K562 (cell line): ENCODE measurements around the gene MBD2. TPM values are rescaled to one million over a fixed set of nuclear protein-coding genes. Genes with fewer than 3 reads are reported as not detected.

Source experiments
- ATAC-seq: fragments of 200-7000 bp; cut with Tn5 transposase; 3 replicates; pipeline ENCODE4 v1.9.1; 2020; ENCODE audit warnings: moderate library complexity
- BruUV-seq: library from RNA; stranded (reverse); fragments of 400-500 nt; replicated peaks from 2 replicates; lab custom pipeline; 2021; lab: Mats Ljungman, UMichigan
- CTCF ChIA-PET: fragments of 300-600 bp; formaldehyde crosslinking; extraction: SDS; loops from one replicate; lab custom pipeline; 2021; ENCODE audit warnings: low intra/inter-chr PET ratio; lab: Yijun Ruan, JAX
- POLR2A ChIA-PET: fragments of 300-600, 350-650 bp; sonication (Branson Sonifier 250); formaldehyde crosslinking; extraction: SDS; loops from one replicate; lab custom pipeline; 2021; ENCODE audit warnings: antibody characterized with exemption, inconsistent platforms; lab: Yijun Ruan, JAX
- DNase-seq, 4 experiments: peaks; one replicate each; pipeline versions ENCODE4 v3.0.0 to v3.0.0-alpha.2; 2011 to 2018; ENCODE audit warnings: low spot score in 3 of 4, mixed read lengths in 3 of 4; ENCODE audit errors: extremely low read depth in 1 of 4
- FAIRE-seq: peaks from 2 replicates; lab custom pipeline; 2011; peaks lifted over from hg19 to GRCh38; lab: Jason Lieb, UNC
- H2AFZ ChIP-seq: 2 replicates; pipeline ENCODE4 v1.6.0; 2011; ENCODE audit warnings: low read depth, low read length, control low read depth, inconsistent platforms
- H3K27ac ChIP-seq: fragments of 200-600 bp; 3 replicates; pipeline ENCODE4 v1.8.0; 2011; ENCODE audit warnings: low read depth, mild to moderate bottlenecking, control low read depth, inconsistent platforms, low read length, moderate library complexity, mixed read lengths; ENCODE audit errors: extremely low read depth
- H3K27me3 ChIP-seq, 2 experiments: fragments of 300-600 bp in 1 of 2; 2 replicates in 1 of 2; 3 replicates in 1 of 2; pipeline versions ENCODE4 v1.6.0 to v1.8.0; 2011; ENCODE audit warnings: inconsistent platforms in 2 of 2, low read length in 2 of 2, mild to moderate bottlenecking in 1 of 2, mixed read lengths in 1 of 2, moderate library complexity in 1 of 2; ENCODE audit not compliant: control insufficient read depth in 2 of 2, insufficient read depth in 2 of 2
- H3K36me3 ChIP-seq: fragments of 300-600 bp; 3 replicates; pipeline ENCODE4 v1.8.0; 2011; ENCODE audit warnings: mild to moderate bottlenecking, low read length, inconsistent platforms; ENCODE audit not compliant: control insufficient read depth, insufficient read depth
- H3K4me1 ChIP-seq, 2 experiments: fragments of 200-600 bp in 1 of 2; replicated peaks in 1 of 2; 2 replicates in 1 of 2; 3 replicates in 1 of 2; pipeline versions ENCODE4 v1.5.1 to v1.8.0; 2011; ENCODE audit warnings: inconsistent platforms in 2 of 2, low read length in 2 of 2, mild to moderate bottlenecking in 1 of 2, mixed read lengths in 1 of 2, moderate library complexity in 1 of 2; ENCODE audit not compliant: control insufficient read depth in 2 of 2, insufficient read depth in 2 of 2
- H3K4me2 ChIP-seq: 2 replicates; pipeline ENCODE4 v1.6.1; 2011; ENCODE audit warnings: low read length, control low read depth, inconsistent platforms, mixed read lengths; ENCODE audit not compliant: insufficient read depth
- H3K4me3 ChIP-seq: fragments of 200-600 bp; sonication (generic), shearing (Covaris generic); 2 replicates; pipeline ENCODE4 v1.5.1; 2016; ENCODE audit warnings: control low read depth, inconsistent platforms
- H3K79me2 ChIP-seq: fragments of 200-600 bp; 3 replicates; pipeline ENCODE4 v1.8.0; 2011; ENCODE audit warnings: low read length, inconsistent platforms; ENCODE audit not compliant: control insufficient read depth, insufficient read depth
- H3K9ac ChIP-seq, 2 experiments: 2 replicates each; pipeline versions ENCODE4 v1.6.0 to v1.6.1; 2011; ENCODE audit warnings: low read depth in 2 of 2, low read length in 2 of 2, control low read depth in 1 of 2, inconsistent platforms in 1 of 2, mild to moderate bottlenecking in 1 of 2, mixed read lengths in 1 of 2; ENCODE audit not compliant: insufficient read depth in 1 of 2
- H3K9me1 ChIP-seq: one replicate; pipeline ENCODE4 v1.6.0; 2011; ENCODE audit warnings: inconsistent platforms, mild to moderate bottlenecking, low read length, moderate library complexity; ENCODE audit not compliant: control insufficient read depth, insufficient read depth
- H3K9me3 ChIP-seq: replicated peaks from 2 replicates; pipeline ENCODE4 v1.5.1; 2011; ENCODE audit warnings: low read depth, low read length, inconsistent platforms; ENCODE audit not compliant: control insufficient read depth, insufficient read depth
- H4K20me1 ChIP-seq: replicated peaks from 2 replicates; pipeline ENCODE4 v1.6.1; 2011; ENCODE audit warnings: low read length, inconsistent platforms, mixed read lengths; ENCODE audit not compliant: control insufficient read depth, insufficient read depth
- DNMT1 ChIP-seq: fragments of 450-650 bp; IDR thresholded peaks from 2 replicates; pipeline ENCODE4 v1.6.1; 2016; ENCODE audit warnings: antibody characterized with exemption, mild to moderate bottlenecking
- ELF4 ChIP-seq: fragments of 450-650 bp; formaldehyde crosslinking; IDR thresholded peaks from 2 replicates; pipeline ENCODE4 v1.4.0; 2022; ENCODE audit warnings: missing genetic modification characterization
- GABPA ChIP-seq: fragments of 200-800 bp; sonication (Bioruptor generic); conservative IDR thresholded peaks from 2 replicates; pipeline ENCODE4 v1.6.1; 2016; ENCODE audit warnings: low read depth, missing genetic modification characterization, missing compliant biosample characterization
- GTF2B ChIP-seq: IDR thresholded peaks from 2 replicates; pipeline ENCODE4 v1.6.1; 2011; ENCODE audit not compliant: insufficient read length; ENCODE audit errors: extremely low read depth
- HIVEP1 ChIP-seq: fragments of 250-450 bp; sonication (Bioruptor Pico); IDR thresholded peaks from 2 replicates; pipeline ENCODE4 v1.4.0; 2020; ENCODE audit warnings: mild to moderate bottlenecking
- MEIS2 ChIP-seq: fragments of 450-650 bp; IDR thresholded peaks from 2 replicates; pipeline ENCODE4 v1.6.1; 2014; ENCODE audit warnings: mild to moderate bottlenecking; ENCODE audit not compliant: partially characterized antibody
- NFE2 ChIP-seq: IDR thresholded peaks from 2 replicates; pipeline ENCODE4 v1.6.1; 2014; ENCODE audit warnings: antibody characterized with exemption, low read depth
- PBX2 ChIP-seq, 2 experiments: IDR thresholded peaks in 1 of 2; conservative IDR thresholded peaks in 1 of 2; 2 replicates each; pipeline ENCODE4 v1.6.1; 2016; ENCODE audit warnings: low read depth in 2 of 2, mild to moderate bottlenecking in 1 of 2, missing compliant biosample characterization in 1 of 2, missing genetic modification characterization in 1 of 2, moderate library complexity in 1 of 2
- PKNOX1 ChIP-seq: fragments of 450-650 bp; IDR thresholded peaks from 2 replicates; pipeline ENCODE4 v1.6.1; 2016
- PRDM10 ChIP-seq: fragments of 450-650 bp; IDR thresholded peaks from 2 replicates; pipeline ENCODE4 v1.6.1; 2018; ENCODE audit not compliant: partially characterized antibody
- RFX1 ChIP-seq: fragments of 450-650 bp; IDR thresholded peaks from 2 replicates; pipeline ENCODE4 v1.6.1; 2016; ENCODE audit warnings: mild to moderate bottlenecking, moderate library complexity
- SPI1 ChIP-seq: IDR thresholded peaks from 2 replicates; pipeline ENCODE4 v1.6.1; 2011; ENCODE audit warnings: low read depth, low read length, control low read depth, borderline replicate concordance
- WGBS: fragments of 100-300 bp; shearing (Covaris generic); methylation state at CpG from one replicate; pipeline ENCODE4 v1.1.6; 2016; ENCODE audit warnings: low coverage, mixed read lengths; ENCODE audit not compliant: insufficient coverage; ENCODE audit errors: missing lambda C conversion rate; 5-methylcytosine and 5-hydroxymethylcytosine counted together
- in situ Hi-C: fragments of 300-500 bp; cut with MboI; formaldehyde crosslinking; loops from 4 replicates; pipeline ENCODE4 v1.15.0; 2018; ENCODE audit warnings: inconsistent platforms, mixed read lengths
- intact Hi-C: fragments of 100-400 bp; cut with micrococcal nuclease; formaldehyde crosslinking; loops from 2 replicates; pipeline ENCODE4 v1.14.2; 2022
- polyA plus RNA-seq, 8 experiments: library from polyadenylated mRNA; depleted of rRNA in 4 of 8; stranded (reverse) in 5 of 8; unstranded in 3 of 8; fragments of >200 nt; fragmentation: Nextera tagmentation in 2 of 8; fragmentation: Illumina TruSeq in 1 of 8; extraction: Ambion mirVana in 2 of 8; extraction: Trizol in 1 of 8; gene quantifications; 2 replicates each; pipeline versions ENCODE4 v1.2.1 to v1.2.3, GENCODE V29; 2011 to 2014; ENCODE audit warnings: inconsistent platforms in 1 of 8, missing spikeins in 1 of 8
- total RNA-seq, 7 experiments: library from RNA; depleted of rRNA in 6 of 7; stranded (reverse); fragments of >200 nt in 6 of 7; fragmentation: Illumina TruSeq in 2 of 7; extraction: Trizol in 2 of 7; gene quantifications; 2 replicates each; pipeline versions ENCODE4 v1.2.1 to v1.2.3, GENCODE V29; 2011 to 2021; ENCODE audit warnings: low replicate concordance in 1 of 7

The MBD2 gene
- total and polyA plus RNA-seq, 9 of the 15 experiments (the other 6 are each of a cell fraction or from before 2014, with no cell fraction given): 4.4 to 40.2 (median 13.9) TPM

GRCh38 chr18:54125429-54125828 is 99.0 kb downstream of the MBD2 start:
- H3K4me2 ChIP-seq: no peak overlapping the region
- DNase-seq (no peak), ATAC-seq (no peak), FAIRE-seq (no peak)
- no peak overlapping the region for H2AFZ ChIP-seq
- no peaks in the 10 kb centered on the region for H3K36me3 ChIP-seq
- no peaks in the 10 kb centered on the region for H3K4me1 ChIP-seq
- no peaks in the 10 kb centered on the region for H3K9me1 ChIP-seq
- in situ Hi-C loops: no loop called here
- no peaks in the 10 kb centered on the region for H3K27me3 ChIP-seq
- H3K9me3 ChIP-seq: no peaks in the 10 kb centered on the region
- POLR2A ChIA-PET: no interaction called here
- no TSS peak for BruUV-seq
- H3K79me2 ChIP-seq: no peaks in the 10 kb centered on the region
- H3K9ac ChIP-seq: no peak overlapping the region
- H3K27ac ChIP-seq: no peak overlapping the region
- no peak overlapping the region for H3K4me3 ChIP-seq
- 0% methylated on average over 3 of the region's 3 CpGs for WGBS
- intact Hi-C loops: loop anchor here (10.0 kb wide), 1 partner anchor 561 kb away; no protein-coding TSS in a partner anchor
- CTCF ChIA-PET: no interaction called here
- no peaks in the 10 kb centered on the region for H4K20me1 ChIP-seq
- TF ChIP-seq MEIS2 (peak; percentile 71), HIVEP1 (no peak), NFE2 (0 out of 2 replicates have a peak, but pooled peaks have one; percentile 13), GABPA (tag) (peak; percentile 82), PKNOX1 (peak; percentile 82), RFX1 (no peak), GTF2B (no peak), SPI1 (peak; percentile 75), PBX2 (CRISPR knock-in tag; IDR thresholded peaks at IDR 0.05; ENCODE audit: low read depth) (no peak), PBX2 (tag; conservative IDR thresholded peaks at IDR 0.05; ENCODE audit: low read depth) (peak; percentile 57), ELF4 (CRISPR knock-in tag) (no peak), DNMT1 (no peak), PRDM10 (no peak)
